ENCODE results near the gene PNP.

PNP gene

DNA sequence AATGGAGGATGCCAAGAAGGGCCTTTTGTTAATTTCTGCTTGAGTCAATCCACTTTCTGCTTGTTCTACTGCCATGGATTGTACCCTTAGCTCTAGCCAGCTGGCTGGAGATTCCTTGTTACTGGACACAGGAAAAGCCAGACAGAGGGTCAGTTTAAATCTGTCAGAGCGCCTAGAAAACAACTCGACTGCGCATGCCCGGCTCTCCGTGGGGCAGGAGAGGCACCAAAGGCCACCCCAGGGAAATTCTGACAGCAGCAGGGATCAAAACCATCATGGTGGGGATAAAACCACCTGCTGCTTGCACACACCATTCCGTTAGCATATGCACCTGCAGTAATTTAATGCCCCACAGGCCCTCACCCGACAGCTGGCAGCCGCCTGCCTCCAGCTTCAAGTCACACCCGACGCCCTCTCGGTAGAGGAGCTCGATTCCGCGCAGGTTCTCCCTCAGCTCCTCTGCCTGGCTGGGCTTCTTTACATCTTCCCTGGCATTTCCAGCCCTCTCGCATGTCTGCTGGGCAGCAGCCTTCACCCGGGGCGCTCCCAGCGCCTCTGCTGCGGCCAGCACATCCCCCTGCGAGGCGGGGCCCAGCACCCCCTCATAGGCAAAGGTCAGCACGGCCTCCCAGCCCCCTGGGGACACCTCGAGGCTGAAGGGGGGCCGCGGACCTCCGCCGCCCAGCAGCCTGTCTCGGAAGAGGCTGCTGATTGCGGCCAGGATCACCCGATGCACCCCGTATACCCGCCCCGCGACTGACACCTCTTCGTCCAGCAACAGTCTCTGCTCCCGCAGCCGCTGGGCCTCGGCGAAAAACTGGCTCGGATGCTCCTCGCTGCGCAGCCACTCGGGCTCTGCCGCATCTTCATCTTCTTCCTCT lies 34.3 kb upstream of the PNP start:
- TF ChIP-seq, protein P1, sequence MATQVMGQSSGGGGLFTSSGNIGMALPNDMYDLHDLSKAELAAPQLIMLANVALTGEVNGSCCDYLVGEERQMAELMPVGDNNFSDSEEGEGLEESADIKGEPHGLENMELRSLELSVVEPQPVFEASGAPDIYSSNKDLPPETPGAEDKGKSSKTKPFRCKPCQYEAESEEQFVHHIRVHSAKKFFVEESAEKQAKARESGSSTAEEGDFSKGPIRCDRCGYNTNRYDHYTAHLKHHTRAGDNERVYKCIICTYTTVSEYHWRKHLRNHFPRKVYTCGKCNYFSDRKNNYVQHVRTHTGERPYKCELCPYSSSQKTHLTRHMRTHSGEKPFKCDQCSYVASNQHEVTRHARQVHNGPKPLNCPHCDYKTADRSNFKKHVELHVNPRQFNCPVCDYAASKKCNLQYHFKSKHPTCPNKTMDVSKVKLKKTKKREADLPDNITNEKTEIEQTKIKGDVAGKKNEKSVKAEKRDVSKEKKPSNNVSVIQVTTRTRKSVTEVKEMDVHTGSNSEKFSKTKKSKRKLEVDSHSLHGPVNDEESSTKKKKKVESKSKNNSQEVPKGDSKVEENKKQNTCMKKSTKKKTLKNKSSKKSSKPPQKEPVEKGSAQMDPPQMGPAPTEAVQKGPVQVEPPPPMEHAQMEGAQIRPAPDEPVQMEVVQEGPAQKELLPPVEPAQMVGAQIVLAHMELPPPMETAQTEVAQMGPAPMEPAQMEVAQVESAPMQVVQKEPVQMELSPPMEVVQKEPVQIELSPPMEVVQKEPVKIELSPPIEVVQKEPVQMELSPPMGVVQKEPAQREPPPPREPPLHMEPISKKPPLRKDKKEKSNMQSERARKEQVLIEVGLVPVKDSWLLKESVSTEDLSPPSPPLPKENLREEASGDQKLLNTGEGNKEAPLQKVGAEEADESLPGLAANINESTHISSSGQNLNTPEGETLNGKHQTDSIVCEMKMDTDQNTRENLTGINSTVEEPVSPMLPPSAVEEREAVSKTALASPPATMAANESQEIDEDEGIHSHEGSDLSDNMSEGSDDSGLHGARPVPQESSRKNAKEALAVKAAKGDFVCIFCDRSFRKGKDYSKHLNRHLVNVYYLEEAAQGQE (tag by site-specific recombination; IDR thresholded peaks at IDR 0.05), result no peak
- no peak for TF ChIP-seq ZNF223 (tag by site-specific recombination; IDR thresholded peaks at IDR 0.05)
- no peak for TF ChIP-seq ZNF221 (tag by site-specific recombination; IDR thresholded peaks at IDR 0.05; ENCODE audit: borderline replicate concordance)
- no peak for TF ChIP-seq ZNF664 (tag by site-specific recombination; IDR thresholded peaks at IDR 0.05)
- TF ChIP-seq ZNF501 (tag by site-specific recombination; IDR thresholded peaks at IDR 0.05), result no peak
- no peak for TF ChIP-seq KLF9 (tag by site-specific recombination; IDR thresholded peaks at IDR 0.05; ENCODE audit: low read depth)
- TF ChIP-seq, protein P2, sequence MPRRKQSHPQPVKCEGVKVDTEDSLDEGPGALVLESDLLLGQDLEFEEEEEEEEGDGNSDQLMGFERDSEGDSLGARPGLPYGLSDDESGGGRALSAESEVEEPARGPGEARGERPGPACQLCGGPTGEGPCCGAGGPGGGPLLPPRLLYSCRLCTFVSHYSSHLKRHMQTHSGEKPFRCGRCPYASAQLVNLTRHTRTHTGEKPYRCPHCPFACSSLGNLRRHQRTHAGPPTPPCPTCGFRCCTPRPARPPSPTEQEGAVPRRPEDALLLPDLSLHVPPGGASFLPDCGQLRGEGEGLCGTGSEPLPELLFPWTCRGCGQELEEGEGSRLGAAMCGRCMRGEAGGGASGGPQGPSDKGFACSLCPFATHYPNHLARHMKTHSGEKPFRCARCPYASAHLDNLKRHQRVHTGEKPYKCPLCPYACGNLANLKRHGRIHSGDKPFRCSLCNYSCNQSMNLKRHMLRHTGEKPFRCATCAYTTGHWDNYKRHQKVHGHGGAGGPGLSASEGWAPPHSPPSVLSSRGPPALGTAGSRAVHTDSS (tag by site-specific recombination; IDR thresholded peaks at IDR 0.05), result 0 out of 2 replicates have a peak, but pooled peaks have one; percentile 42
- no peak for TF ChIP-seq KLF7 (tag by site-specific recombination; IDR thresholded peaks at IDR 0.05; ENCODE audit: borderline replicate concordance)
- Histone ChIP-seq H3K36me3 (ENCODE audit: control insufficient read depth in 2 of 2, insufficient read depth in 1 of 2, low read length in 2 of 2) (no peaks in the 10 kb centered on the region), H3K27ac (ENCODE audit: extremely low read depth, low read depth, low read length) (no peak overlapping the region), H3K4me3 (ENCODE audit: low read depth, low read length) (no peak overlapping the region), H3K4me1 (ENCODE audit: control insufficient read depth, insufficient read depth, low read length) (no peaks in the 10 kb centered on the region), H3K9me3 (ENCODE audit: control insufficient read depth, insufficient read depth, low read depth, low read length) (no peaks in the 10 kb centered on the region)
- CTCF ChIA-PET, result no interaction called here
- POLR2A ChIA-PET, result interaction anchor here (0.6 to 1.9 kb wide), 3 partner anchors 20 to 24 kb away, joined by 3 to 5 read pairs (median 3); partner anchors contain the start of genes APEX1, OSGEP and TEP1

DNA sequence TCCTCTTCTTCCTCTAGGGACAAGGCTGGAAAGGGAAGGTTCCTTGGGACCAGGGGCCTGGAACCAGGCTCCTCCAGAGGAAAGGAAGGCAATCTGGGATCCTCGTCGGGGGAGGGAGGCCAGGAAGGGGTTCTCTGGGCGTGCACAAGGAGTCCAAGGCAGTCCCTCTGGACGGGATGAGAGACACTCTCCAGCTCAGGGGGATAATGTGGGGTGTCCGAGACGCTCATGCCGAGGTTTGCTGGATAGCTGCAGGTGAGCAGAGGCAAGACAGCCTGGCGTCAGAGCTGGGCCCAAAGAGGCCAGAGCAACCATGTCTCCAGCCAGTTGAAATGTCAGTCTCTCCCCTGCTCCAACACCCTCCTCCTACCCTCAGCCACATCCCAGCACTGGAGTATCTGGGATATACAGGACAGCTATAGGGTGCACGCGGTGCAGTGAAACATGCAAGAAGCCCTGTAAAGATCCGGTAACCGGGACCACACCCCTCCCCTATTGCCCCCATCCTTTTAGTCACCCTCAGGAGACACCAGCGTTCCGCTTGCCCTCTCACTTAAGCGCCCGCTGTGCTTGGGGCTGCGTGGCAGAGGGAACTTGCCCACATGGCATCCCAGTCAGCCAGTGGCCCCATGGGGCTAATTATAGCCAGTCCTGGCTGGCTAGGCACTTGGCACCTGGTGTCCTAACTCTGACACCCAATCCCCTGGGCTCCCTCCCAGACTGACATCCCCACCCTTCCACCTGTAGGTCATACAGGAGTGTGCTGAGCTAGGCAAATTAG lies 33.4 kb upstream of the PNP start, which contains the start of gene KLHL33:
Gene KLHL33, minus strand, starts transcription at position 585 of the 781 bp plus-strand sequence. Its CDS starts 355 bp downstream, at position 230.
- ChIA-PET POLR2A (interaction anchor here (0.6 to 1.0 kb wide), 2 partner anchors 19 to 25 kb away, joined by 3 read pairs; partner anchors contain the start of genes APEX1 and OSGEP), CTCF (interaction anchor here (0.6 kb wide), 1 partner anchor 8 kb away, joined by 3 read pairs; no protein-coding TSS in a partner anchor)
- H3K9me3 ChIP-seq (ENCODE audit: control insufficient read depth, insufficient read depth, low read depth, low read length), result no peaks in the 10 kb centered on the region
- H3K4me1 ChIP-seq (ENCODE audit: control insufficient read depth, insufficient read depth, low read length), result no peaks in the 10 kb centered on the region
- H3K27ac ChIP-seq (ENCODE audit: extremely low read depth, low read depth, low read length), result no peak within 1 kb of the TSS
- H3K36me3 ChIP-seq (ENCODE audit: control insufficient read depth in 2 of 2, insufficient read depth in 1 of 2, low read length in 2 of 2), result no peaks in the 10 kb centered on the region
- TF ChIP-seq SCRT2 (tag by site-specific recombination; IDR thresholded peaks at IDR 0.05) (peak; percentile 41; the same call in 1 of the 2 replicates), OSR2 (tag by site-specific recombination; IDR thresholded peaks at IDR 0.05) (no peak)
- H3K4me3 ChIP-seq (ENCODE audit: low read depth, low read length), result no peak within 1 kb of the TSS

DNA sequence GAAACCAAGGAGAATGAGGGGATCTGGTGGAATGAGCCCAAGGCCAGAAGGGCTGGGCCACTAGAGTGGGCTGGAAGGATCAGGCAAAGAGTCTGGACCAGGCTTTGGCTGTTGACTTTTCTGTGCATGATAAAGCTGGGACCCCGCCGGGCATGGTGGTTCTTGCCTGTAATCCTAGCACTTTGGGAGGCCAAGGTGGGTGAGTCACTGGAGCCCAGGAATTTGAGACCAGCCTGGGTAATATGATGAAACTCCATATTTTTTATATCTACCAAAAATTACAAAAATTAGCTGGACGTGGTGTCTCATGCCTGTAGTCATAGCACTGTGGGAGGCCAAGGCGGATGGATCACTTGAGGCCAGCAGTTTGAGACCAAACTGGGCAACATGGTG lies 32.8 kb upstream of the PNP start:
- Histone ChIP-seq H3K36me3 (ENCODE audit: control insufficient read depth in 2 of 2, insufficient read depth in 1 of 2, low read length in 2 of 2) (no peaks in the 10 kb centered on the region), H3K27ac (ENCODE audit: extremely low read depth, low read depth, low read length) (no peak overlapping the region), H3K9me3 (ENCODE audit: control insufficient read depth, insufficient read depth, low read depth, low read length) (no peaks in the 10 kb centered on the region), H3K4me1 (ENCODE audit: control insufficient read depth, insufficient read depth, low read length) (no peaks in the 10 kb centered on the region), H3K4me3 (ENCODE audit: low read depth, low read length) (no peak overlapping the region)
- POLR2A ChIA-PET, result no interaction called here
- CTCF ChIA-PET, result interaction anchor here (0.6 kb wide), 2 partner anchors 8 to 18 kb away, joined by 3 read pairs; partner anchors contain the start of genes APEX1 and OSGEP
- TF ChIP-seq, protein P3, sequence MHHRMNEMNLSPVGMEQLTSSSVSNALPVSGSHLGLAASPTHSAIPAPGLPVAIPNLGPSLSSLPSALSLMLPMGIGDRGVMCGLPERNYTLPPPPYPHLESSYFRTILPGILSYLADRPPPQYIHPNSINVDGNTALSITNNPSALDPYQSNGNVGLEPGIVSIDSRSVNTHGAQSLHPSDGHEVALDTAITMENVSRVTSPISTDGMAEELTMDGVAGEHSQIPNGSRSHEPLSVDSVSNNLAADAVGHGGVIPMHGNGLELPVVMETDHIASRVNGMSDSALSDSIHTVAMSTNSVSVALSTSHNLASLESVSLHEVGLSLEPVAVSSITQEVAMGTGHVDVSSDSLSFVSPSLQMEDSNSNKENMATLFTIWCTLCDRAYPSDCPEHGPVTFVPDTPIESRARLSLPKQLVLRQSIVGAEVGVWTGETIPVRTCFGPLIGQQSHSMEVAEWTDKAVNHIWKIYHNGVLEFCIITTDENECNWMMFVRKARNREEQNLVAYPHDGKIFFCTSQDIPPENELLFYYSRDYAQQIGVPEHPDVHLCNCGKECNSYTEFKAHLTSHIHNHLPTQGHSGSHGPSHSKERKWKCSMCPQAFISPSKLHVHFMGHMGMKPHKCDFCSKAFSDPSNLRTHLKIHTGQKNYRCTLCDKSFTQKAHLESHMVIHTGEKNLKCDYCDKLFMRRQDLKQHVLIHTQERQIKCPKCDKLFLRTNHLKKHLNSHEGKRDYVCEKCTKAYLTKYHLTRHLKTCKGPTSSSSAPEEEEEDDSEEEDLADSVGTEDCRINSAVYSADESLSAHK (tag by site-specific recombination; IDR thresholded peaks at IDR 0.05), result no peak
- TF ChIP-seq ZNF426 (tag by site-specific recombination; IDR thresholded peaks at IDR 0.05) (no peak), ZNF121 (tag by site-specific recombination; IDR thresholded peaks at IDR 0.05) (no peak), REPIN1 (tag by site-specific recombination; IDR thresholded peaks at IDR 0.05; ENCODE audit: low read depth) (no peak), ZNF600 (tag by site-specific recombination; IDR thresholded peaks at IDR 0.05) (no peak)
- TF ChIP-seq, protein P2 (tag by site-specific recombination; IDR thresholded peaks at IDR 0.05), result no peak

All from HEK293 (cell line).